ENCODE measurements around the gene ZNF837.

DNA sequence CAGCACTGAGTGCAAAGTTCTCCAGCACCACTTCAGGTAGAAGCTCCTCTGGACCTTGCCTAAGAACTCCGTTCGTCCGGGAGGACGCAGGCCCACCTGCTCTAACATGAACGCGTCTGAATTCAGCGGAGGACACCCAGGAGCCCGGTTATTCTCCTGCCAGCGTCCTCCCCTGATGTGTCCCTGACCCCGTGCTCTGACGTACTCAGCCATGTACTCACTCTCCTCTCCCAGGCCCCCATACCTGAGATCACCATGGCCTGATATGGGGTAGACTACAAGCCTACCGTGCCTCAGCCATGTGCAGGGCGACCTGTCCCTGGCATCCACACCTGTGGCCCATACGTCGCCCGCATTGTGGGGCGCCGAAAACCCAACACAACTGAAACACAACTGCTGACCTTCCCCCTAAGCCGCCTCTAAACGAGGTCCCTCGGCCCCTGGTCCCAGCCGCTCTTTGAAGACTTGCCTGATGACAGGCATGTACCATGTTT is 26.9 kb upstream of the ZNF837 start:
- TF ChIP-seq, protein P1, sequence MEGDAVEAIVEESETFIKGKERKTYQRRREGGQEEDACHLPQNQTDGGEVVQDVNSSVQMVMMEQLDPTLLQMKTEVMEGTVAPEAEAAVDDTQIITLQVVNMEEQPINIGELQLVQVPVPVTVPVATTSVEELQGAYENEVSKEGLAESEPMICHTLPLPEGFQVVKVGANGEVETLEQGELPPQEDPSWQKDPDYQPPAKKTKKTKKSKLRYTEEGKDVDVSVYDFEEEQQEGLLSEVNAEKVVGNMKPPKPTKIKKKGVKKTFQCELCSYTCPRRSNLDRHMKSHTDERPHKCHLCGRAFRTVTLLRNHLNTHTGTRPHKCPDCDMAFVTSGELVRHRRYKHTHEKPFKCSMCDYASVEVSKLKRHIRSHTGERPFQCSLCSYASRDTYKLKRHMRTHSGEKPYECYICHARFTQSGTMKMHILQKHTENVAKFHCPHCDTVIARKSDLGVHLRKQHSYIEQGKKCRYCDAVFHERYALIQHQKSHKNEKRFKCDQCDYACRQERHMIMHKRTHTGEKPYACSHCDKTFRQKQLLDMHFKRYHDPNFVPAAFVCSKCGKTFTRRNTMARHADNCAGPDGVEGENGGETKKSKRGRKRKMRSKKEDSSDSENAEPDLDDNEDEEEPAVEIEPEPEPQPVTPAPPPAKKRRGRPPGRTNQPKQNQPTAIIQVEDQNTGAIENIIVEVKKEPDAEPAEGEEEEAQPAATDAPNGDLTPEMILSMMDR (IDR thresholded peaks at IDR 0.05; ENCODE audit: low read depth, low read length, poor library complexity, severe bottlenecking), result no peak
- no peak for TF ChIP-seq EZH2phosphoT487 (IDR thresholded peaks at IDR 0.05; ENCODE audit: borderline replicate concordance, low read length)
